Measurements from ENCODE around the gene PES1. TPM values are rescaled to one million over a fixed set of nuclear protein-coding genes. Genes with fewer than 3 reads are reported as not detected.
"Not testable (repeated sequence)": the region's sequence is repeated elsewhere in the genome, so short reads cannot be mapped to it uniquely, and the experiment has no call there.

The PES1 gene
- total RNA-seq, 1 donor from 2014 or later = 88.7 TPM

GRCh38 chr22:30635273-30636225 lies 43.8 kb upstream of the PES1 start, which contains the start of gene SLC35E4:
TSS of gene SLC35E4 (plus strand) at chr22:30635781. CDS start at chr22:30636451, 670 bp downstream.
- Mint-ChIP-seq H3K4me3 (ENCODE audit: unreplicated experiment) (peak within 1 kb of the TSS; percentile 78), H3K4me1 (ENCODE audit: low read depth, unreplicated experiment) (peaks cover 8% of the 10 kb centered on the region), H3K9me3 (ENCODE audit: unreplicated experiment) (no peaks in the 10 kb centered on the region), H3K27me3 (ENCODE audit: low read depth, unreplicated experiment) (no peaks in the 10 kb centered on the region), H3K36me3 (ENCODE audit: low read depth, unreplicated experiment) (peaks cover 2% of the 10 kb centered on the region), H3K27ac (ENCODE audit: unreplicated experiment) (peak within 1 kb of the TSS; percentile 58)
- Histone ChIP-seq H4K20me1 (ENCODE audit: insufficient read depth, low read length) (peaks cover 16% of the 10 kb centered on the region), H2AFZ (ENCODE audit: low read depth, low read length) (peak within 1 kb of the TSS; percentile 85), H3K9me3 (ENCODE audit: insufficient read depth, low read depth, low read length) (no peaks in the 10 kb centered on the region), H3K4me3 (ENCODE audit: insufficient read depth, low read depth, low read length) (peak within 1 kb of the TSS; percentile 75), H3K27me3 (ENCODE audit: insufficient read depth, low read length) (no peaks in the 10 kb centered on the region), H3K79me2 (ENCODE audit: insufficient read depth, low read length) (peaks cover 26% of the 10 kb centered on the region), H3K27ac (ENCODE audit: low read depth, low read length) (peak within 1 kb of the TSS; percentile 69), H3K9ac (ENCODE audit: low read length) (peak within 1 kb of the TSS; percentile 83), H3K4me2 (ENCODE audit: low read length) (peak within 1 kb of the TSS; percentile 97), H3K4me1 (ENCODE audit: insufficient read depth, low read length) (peaks cover 21% of the 10 kb centered on the region), H3K36me3 (ENCODE audit: insufficient read depth, low read length) (no peaks in the 10 kb centered on the region)
- FAIRE-seq = no peak
- no peak for TF ChIP-seq EZH2 (IDR thresholded peaks at IDR 0.05; ENCODE audit: insufficient read depth, low read length)
- TF ChIP-seq, protein P1, sequence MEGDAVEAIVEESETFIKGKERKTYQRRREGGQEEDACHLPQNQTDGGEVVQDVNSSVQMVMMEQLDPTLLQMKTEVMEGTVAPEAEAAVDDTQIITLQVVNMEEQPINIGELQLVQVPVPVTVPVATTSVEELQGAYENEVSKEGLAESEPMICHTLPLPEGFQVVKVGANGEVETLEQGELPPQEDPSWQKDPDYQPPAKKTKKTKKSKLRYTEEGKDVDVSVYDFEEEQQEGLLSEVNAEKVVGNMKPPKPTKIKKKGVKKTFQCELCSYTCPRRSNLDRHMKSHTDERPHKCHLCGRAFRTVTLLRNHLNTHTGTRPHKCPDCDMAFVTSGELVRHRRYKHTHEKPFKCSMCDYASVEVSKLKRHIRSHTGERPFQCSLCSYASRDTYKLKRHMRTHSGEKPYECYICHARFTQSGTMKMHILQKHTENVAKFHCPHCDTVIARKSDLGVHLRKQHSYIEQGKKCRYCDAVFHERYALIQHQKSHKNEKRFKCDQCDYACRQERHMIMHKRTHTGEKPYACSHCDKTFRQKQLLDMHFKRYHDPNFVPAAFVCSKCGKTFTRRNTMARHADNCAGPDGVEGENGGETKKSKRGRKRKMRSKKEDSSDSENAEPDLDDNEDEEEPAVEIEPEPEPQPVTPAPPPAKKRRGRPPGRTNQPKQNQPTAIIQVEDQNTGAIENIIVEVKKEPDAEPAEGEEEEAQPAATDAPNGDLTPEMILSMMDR (IDR thresholded peaks at IDR 0.05; ENCODE audit: insufficient read depth, low read depth, low read length) = no peak
- DNase-seq (ENCODE audit: low read depth) = peak; percentile 71

DNA sequence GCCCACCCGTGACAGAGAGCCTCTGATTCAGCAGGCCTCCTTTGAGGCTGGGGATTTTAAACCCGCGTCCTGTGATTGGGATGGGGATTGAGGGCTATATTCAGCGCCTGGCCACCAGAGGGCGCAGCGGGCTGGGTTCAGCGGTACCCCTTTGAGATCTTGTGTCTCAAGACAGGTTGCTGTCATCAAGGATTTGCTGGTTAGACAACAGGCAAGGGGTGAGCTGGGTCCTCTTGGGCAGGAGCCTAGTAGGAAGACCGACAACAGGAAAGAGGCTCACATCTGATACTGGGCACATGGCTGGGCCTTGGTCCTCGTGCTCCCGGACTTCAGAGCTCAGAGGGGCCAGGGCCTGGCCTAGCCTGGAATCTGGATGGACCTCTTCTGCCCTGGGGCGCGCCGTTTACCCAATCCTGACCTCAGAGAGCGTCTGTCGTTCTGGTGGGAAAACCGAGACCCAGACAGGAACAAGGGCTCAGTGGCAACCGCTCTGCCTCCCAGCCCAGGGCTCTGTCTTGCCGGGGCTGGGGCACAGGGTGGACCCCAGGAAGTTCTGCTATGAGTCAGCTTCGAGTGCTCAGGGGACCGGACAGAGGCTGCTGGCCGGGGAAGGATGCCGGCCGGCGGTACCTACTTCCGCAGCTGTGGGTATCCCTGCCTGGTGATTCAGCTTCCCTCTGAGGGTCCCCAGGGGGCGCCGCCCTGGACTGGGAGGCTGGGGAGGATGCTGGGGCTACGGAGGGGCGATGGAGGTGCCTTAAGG lies 42.9 kb upstream of the PES1 start:
- Histone ChIP-seq H3K36me3 (ENCODE audit: insufficient read depth, low read length) (no peaks in the 10 kb centered on the region), H3K4me2 (ENCODE audit: low read length) (peak overlapping the region; percentile 97), H3K9me3 (ENCODE audit: insufficient read depth, low read depth, low read length) (no peaks in the 10 kb centered on the region), H3K9ac (ENCODE audit: low read length) (peak overlapping the region; percentile 71), H3K27ac (ENCODE audit: low read depth, low read length) (peak overlapping the region; percentile 53), H2AFZ (ENCODE audit: low read depth, low read length) (peak overlapping the region; percentile 85), H3K4me1 (ENCODE audit: insufficient read depth, low read length) (peaks cover 21% of the 10 kb centered on the region), H3K79me2 (ENCODE audit: insufficient read depth, low read length) (peaks cover 22% of the 10 kb centered on the region), H3K27me3 (ENCODE audit: insufficient read depth, low read length) (no peaks in the 10 kb centered on the region), H4K20me1 (ENCODE audit: insufficient read depth, low read length) (peaks cover 15% of the 10 kb centered on the region), H3K4me3 (ENCODE audit: insufficient read depth, low read depth, low read length) (peak overlapping the region; percentile 55)
- no peak for TF ChIP-seq EZH2 (IDR thresholded peaks at IDR 0.05; ENCODE audit: insufficient read depth, low read length)
- TF ChIP-seq, protein P1 (IDR thresholded peaks at IDR 0.05; ENCODE audit: insufficient read depth, low read depth, low read length) = peak; percentile 96
- H3K9me3 Mint-ChIP-seq (ENCODE audit: unreplicated experiment) = no peaks in the 10 kb centered on the region
- DNase-seq (ENCODE audit: low read depth) (peak; percentile 74), FAIRE-seq (peak; percentile 9)
- peaks cover 2% of the 10 kb centered on the region for H3K36me3 Mint-ChIP-seq (ENCODE audit: low read depth, unreplicated experiment)
- no peaks in the 10 kb centered on the region for H3K27me3 Mint-ChIP-seq (ENCODE audit: low read depth, unreplicated experiment)
- peak overlapping the region; percentile 57 for H3K4me3 Mint-ChIP-seq (ENCODE audit: unreplicated experiment)
- H3K27ac Mint-ChIP-seq (ENCODE audit: unreplicated experiment) = peak overlapping the region; percentile 58
- H3K4me1 Mint-ChIP-seq (ENCODE audit: low read depth, unreplicated experiment) = peaks cover 8% of the 10 kb centered on the region

DNA sequence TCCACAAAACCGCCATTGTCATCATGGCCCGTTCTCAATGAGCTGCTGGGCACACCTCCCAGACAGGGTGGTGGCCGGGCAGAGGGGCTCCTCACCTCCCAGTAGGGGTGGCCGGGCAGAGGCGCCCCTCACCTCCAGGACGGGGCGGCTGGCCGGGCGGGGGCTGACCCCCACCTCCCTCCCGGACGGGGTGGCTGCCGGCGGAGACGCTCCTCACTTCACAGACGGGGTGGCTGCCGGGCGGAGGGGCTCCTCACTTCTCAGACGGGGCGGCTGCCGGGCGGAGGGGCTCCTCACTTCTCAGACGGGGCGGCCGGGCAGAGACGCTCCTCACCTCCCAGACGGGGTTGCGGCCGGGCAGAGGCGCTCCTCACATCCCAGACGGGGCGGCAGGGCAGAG lies 39.8 kb upstream of the PES1 start:
- not testable (repeated sequence) for H3K9ac ChIP-seq (ENCODE audit: low read length); H3K27ac ChIP-seq (ENCODE audit: low read depth, low read length); H3K36me3 ChIP-seq (ENCODE audit: insufficient read depth, low read length); H2AFZ ChIP-seq (ENCODE audit: low read depth, low read length); DNase-seq (ENCODE audit: low read depth); FAIRE-seq; H3K79me2 ChIP-seq (ENCODE audit: insufficient read depth, low read length); H3K27me3 ChIP-seq (ENCODE audit: insufficient read depth, low read length); H3K27ac Mint-ChIP-seq (ENCODE audit: unreplicated experiment); H3K36me3 Mint-ChIP-seq (ENCODE audit: low read depth, unreplicated experiment); H3K27me3 Mint-ChIP-seq (ENCODE audit: low read depth, unreplicated experiment); H3K9me3 Mint-ChIP-seq (ENCODE audit: unreplicated experiment); H3K4me3 ChIP-seq (ENCODE audit: insufficient read depth, low read depth, low read length); H3K4me2 ChIP-seq (ENCODE audit: low read length); H3K9me3 ChIP-seq (ENCODE audit: insufficient read depth, low read depth, low read length); H4K20me1 ChIP-seq (ENCODE audit: insufficient read depth, low read length); H3K4me1 Mint-ChIP-seq (ENCODE audit: low read depth, unreplicated experiment); H3K4me3 Mint-ChIP-seq (ENCODE audit: unreplicated experiment)
- H3K4me1 ChIP-seq (ENCODE audit: insufficient read depth, low read length) = peaks cover 13% of the 10 kb centered on the region

Data from astrocyte (in vitro differentiated cells and primary cell).